GM12801 (cell line): ENCODE measurements around the gene XYLT2.

Experiments used
- TF ChIP-seq, protein P1 (sequence below): IDR thresholded peaks from one replicate; pipeline ENCODE4 v1.5.1; 2011; ENCODE audit warnings: control low read depth; ENCODE audit not compliant: insufficient read length; ENCODE audit errors: extremely low read depth

The XYLT2 gene

DNA sequence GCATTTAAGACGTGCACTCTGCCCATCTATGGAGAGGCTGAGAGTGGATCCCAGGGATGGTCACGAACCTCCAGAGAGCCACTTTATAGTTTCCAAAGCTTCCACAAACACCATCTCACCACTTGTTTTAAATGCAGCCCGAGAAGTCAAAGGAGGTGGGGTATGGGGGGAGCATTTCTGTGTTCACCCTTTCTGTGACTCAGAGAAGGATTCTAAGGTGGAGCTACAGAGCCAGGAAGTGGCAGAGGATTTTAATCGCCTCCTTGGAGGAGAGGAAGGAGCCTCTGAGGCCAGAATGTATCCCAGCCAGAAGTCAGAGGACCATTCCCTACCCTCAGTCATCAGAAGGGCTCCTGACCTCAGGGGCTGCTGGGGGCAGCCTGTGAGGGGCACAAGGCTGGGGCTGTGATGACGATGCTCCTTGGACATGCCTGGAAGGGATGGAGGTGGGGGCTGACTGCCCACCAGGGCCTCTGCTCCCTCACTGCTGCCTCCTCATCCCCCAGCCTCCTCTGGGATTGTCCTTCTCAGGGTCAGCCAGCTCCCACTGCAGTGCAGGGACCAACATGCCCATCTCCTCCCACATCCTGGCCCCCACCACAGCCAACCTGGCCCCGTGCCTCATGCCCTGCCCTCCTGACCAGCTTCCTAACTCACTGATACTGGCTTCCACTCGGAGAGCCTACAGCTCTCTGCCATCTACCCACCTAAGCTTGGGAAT is 2.8 kb downstream of the XYLT2 start:
- TF ChIP-seq, protein P1, sequence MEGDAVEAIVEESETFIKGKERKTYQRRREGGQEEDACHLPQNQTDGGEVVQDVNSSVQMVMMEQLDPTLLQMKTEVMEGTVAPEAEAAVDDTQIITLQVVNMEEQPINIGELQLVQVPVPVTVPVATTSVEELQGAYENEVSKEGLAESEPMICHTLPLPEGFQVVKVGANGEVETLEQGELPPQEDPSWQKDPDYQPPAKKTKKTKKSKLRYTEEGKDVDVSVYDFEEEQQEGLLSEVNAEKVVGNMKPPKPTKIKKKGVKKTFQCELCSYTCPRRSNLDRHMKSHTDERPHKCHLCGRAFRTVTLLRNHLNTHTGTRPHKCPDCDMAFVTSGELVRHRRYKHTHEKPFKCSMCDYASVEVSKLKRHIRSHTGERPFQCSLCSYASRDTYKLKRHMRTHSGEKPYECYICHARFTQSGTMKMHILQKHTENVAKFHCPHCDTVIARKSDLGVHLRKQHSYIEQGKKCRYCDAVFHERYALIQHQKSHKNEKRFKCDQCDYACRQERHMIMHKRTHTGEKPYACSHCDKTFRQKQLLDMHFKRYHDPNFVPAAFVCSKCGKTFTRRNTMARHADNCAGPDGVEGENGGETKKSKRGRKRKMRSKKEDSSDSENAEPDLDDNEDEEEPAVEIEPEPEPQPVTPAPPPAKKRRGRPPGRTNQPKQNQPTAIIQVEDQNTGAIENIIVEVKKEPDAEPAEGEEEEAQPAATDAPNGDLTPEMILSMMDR, result no peak

DNA sequence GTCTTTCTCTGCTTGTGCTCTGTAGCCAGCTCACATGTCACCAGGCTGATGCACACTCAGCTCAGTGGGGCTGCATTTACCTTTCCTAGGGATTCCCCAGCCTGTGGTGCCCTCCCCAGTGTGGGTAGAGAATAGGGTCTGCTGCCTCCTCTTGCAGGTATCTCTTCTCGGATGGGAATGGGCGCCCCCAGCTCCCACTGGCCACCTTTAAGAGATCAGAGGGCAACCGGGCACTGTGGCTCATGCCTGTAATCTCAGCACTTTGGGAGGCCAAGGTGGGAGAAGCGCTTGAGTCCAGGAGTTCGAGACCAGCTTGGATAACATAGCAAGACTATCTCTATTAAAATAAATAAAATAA is 3.3 kb downstream of the XYLT2 start:
- TF ChIP-seq, protein P1, result no peak

DNA sequence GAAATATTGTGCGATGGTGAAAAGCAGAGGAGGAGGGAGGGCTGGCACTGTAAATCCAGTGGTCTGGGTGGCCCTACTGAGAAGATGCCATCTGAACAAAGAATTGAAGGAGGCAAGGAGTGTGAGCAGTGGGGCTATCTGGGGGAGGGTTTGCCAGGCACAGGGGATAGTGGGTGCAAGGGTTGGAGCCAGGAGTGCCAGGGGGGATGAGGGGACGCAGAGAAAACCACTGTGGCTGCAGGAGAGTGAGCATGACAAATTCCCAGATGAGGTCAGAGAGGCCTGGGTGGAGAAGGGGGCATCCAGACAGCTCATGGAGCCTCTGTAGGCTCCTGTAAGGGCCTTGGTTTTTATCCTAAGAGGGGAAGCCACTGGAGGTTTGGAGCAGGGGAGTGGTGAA is 4.8 kb downstream of the XYLT2 start:
- TF ChIP-seq, protein P1, result no peak

DNA sequence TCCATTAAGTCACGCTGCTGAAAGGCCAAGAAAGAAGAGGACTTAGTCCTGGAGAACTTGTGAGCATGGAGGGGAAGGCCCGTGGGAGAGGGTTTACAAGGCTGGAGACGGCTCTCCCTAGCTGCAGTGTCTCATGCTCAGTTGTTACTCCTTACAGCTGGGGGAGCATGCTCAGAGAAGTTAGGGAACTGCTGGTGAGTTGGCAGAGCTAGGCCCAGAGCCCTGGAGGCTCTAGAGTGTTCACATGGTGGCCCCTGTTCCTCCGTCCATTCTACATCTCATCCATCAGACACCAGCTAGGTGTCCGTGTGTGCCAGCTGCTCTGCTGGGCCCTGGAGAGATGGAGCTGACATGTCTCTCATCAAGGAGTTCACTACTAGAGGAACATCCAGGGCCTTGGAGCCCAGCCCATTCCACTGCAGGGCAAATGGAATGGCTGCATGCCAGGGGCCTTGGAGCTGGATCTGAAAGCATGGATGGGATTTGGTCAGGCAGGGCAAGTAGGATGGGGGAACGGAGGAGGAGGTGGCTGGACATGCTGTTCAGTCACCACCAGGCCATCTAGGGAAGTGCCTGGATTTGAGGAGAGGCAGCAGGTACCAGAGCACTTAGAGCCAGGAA is 6.3 kb downstream of the XYLT2 start:
- TF ChIP-seq, protein P1, result no peak

DNA sequence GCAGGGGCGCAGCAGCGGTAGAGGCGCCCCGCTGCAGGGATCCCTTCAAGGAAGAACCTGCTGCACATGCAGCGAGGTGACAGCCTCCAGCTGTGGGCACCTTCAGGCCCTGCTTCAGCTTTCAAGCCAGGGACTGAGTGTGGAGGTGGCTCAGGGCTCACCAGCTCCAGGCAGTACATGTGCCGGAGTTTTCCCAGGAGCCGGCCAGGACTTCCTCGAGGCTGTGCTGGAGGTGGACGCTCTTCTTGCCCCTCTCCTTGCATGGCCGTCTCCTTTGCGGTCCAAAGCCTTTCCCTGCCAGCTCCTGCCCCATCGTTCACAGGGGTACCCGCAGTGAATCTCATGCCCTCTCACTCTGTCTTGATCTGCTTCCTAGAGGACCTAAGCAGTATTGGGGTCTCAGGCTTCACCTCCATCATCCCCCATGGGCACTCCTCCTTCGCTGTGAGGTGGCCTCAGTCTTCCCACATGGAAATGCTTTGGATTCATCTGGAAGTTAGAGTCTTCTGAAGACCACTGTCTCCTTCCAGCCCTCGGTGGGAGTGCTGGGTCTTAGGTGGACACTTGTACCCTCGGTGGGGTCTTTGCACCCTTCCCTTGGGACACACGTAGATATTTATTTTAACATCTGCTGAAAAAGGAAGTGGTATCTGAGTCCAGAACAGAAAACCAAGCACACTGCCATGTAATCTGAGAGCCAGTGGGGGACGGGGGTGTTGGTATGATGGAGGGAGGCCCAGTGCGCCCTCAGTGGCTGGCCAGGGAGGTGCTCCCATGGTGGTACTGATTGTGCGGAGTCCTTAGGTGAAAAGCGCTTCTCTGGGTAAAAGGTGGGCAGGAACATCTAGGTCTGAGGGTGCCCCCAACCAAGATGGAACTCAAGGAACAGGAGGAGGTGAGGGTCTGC is 7.0 kb downstream of the XYLT2 start:
- TF ChIP-seq, protein P1, result no peak

DNA sequence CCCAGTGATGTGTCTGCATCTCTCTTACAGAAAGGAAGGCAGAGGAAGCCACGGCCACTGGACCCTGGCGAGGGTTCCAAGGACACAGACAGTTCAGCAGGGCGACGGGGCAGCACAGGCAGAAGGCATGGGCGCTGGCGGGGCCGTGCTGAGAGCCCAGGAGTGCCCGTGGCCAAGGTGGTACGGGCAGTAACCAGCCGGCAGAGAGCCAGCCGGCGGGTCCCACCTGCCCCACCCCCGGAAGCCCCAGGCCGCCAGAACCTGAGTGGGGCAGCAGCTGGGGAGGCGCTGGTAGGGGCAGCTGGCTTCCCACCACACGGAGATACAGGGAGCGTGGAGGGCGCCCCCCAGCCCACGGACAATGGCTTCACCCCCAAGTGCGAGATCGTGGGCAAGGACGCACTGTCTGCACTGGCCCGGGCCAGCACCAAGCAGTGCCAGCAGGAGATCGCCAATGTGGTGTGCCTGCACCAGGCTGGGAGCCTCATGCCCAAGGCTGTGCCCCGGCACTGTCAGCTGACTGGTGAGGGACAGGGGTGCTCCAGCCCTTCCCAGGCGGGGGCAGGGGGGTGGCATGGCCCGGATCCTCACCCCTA is 7.8 kb downstream of the XYLT2 start:
- TF ChIP-seq, protein P1, result no peak

DNA sequence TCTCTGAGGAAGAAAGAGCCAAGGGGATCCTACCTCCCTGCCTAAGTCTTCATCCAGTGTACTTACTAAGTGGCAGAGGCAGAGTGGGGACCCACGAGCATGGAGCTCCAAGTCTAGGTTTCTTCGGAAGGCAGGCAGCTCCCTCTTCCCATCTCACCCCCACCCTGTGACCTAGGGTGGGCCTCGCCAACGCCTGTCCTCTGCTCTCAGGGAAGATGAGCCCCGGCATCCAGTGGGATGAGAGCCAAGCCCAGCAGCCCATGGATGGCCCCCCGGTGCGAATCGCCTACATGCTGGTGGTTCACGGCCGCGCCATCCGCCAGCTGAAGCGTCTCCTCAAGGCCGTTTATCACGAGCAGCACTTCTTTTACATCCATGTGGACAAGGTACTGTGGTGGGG is 8.3 kb downstream of the XYLT2 start:
- TF ChIP-seq, protein P1, result no peak
